ENCODE data around the gene RTN4RL2. TPM values are rescaled to one million over a fixed set of nuclear protein-coding genes. Genes with fewer than 3 reads are reported as not detected.
A peak's percentile ranks its signal among the peaks of the same experiment; 100 is the strongest.

The RTN4RL2 gene
- total and polyA plus RNA-seq, 9 donors, result 0.23 to 2.0 (median 0.68) TPM; not detected in 1

GRCh38 chr11:57501953-57502352, 41.6 kb downstream of the RTN4RL2 start:
- TF ChIP-seq POLR2A (IDR thresholded peaks at IDR 0.05) (no peak), EP300 (IDR thresholded peaks at IDR 0.05) (no peak), CTCF (IDR thresholded peaks at IDR 0.05) (no peak)
- no peaks in the 10 kb centered on the region for H3K27me3 ChIP-seq
- no peaks in the 10 kb centered on the region for H3K9me3 ChIP-seq
- intact Hi-C loops (cut with DNase I), result loop anchor here in 1 of 4 donors (2.0 kb wide), 1 partner anchor 29 kb away; the partner anchor contains the start of gene TIMM10
- DNase-seq, result no peak
- H3K4me1 ChIP-seq (ENCODE audit: insufficient read depth), result peaks cover 15% of the 10 kb centered on the region
- no peaks in the 10 kb centered on the region for H3K36me3 ChIP-seq
- WGBS, 3 donors, result 66 to 77% (median 70%) methylated on average over 4 of the region's 4 CpGs
- H3K27ac ChIP-seq, result peak overlapping the region in 1 of 2 donors; percentile 48
- no peak overlapping the region for H3K4me3 ChIP-seq

GRCh38 chr11:57502376-57502775, 42.0 kb downstream of the RTN4RL2 start:
- TF ChIP-seq POLR2A (IDR thresholded peaks at IDR 0.05) (no peak), CTCF (IDR thresholded peaks at IDR 0.05) (no peak), EP300 (IDR thresholded peaks at IDR 0.05) (no peak)
- DNase-seq, result no peak
- no peaks in the 10 kb centered on the region for H3K27me3 ChIP-seq
- H3K36me3 ChIP-seq, result no peaks in the 10 kb centered on the region
- H3K4me1 ChIP-seq (ENCODE audit: insufficient read depth), result peaks cover 15% of the 10 kb centered on the region
- no peak overlapping the region for H3K4me3 ChIP-seq
- no peaks in the 10 kb centered on the region for H3K9me3 ChIP-seq
- intact Hi-C loops (cut with DNase I), result no loop called here
- 94 to 98% (median 96%) methylated on average over 3 of the region's 3 CpGs for WGBS, 3 donors
- peak overlapping the region in 1 of 2 donors; percentile 48 for H3K27ac ChIP-seq

- DNase-seq, result no peak
Observed at GRCh38 chr11:57502870-57503269, 42.5 kb downstream of the RTN4RL2 start.

GRCh38 chr11:57504511-57504910, 44.2 kb downstream of the RTN4RL2 start:
- Histone ChIP-seq H3K9me3 (no peaks in the 10 kb centered on the region), H3K27ac (no peak overlapping the region), H3K4me3 (no peak overlapping the region), H3K4me1 (ENCODE audit: insufficient read depth) (peaks cover 13% of the 10 kb centered on the region), H3K27me3 (no peaks in the 10 kb centered on the region), H3K36me3 (no peaks in the 10 kb centered on the region)
- TF ChIP-seq CTCF (IDR thresholded peaks at IDR 0.05), result no peak
- TF ChIP-seq POLR2A (IDR thresholded peaks at IDR 0.05), result no peak
- no peak for TF ChIP-seq EP300 (IDR thresholded peaks at IDR 0.05)
- intact Hi-C loops (cut with DNase I), result no loop called here
- WGBS, 3 donors, result 90% methylated on average over 4 of the region's 4 CpGs
- no peak for DNase-seq

More at GRCh38 chr11:57502870-57503269, 42.5 kb downstream of the RTN4RL2 start:
- Histone ChIP-seq H3K4me1 (ENCODE audit: insufficient read depth) (peaks cover 15% of the 10 kb centered on the region), H3K36me3 (no peaks in the 10 kb centered on the region), H3K4me3 (no peak overlapping the region), H3K9me3 (no peaks in the 10 kb centered on the region), H3K27me3 (no peaks in the 10 kb centered on the region), H3K27ac (no peak overlapping the region)
- TF ChIP-seq POLR2A (IDR thresholded peaks at IDR 0.05) (no peak), CTCF (IDR thresholded peaks at IDR 0.05) (no peak), EP300 (IDR thresholded peaks at IDR 0.05) (no peak)
- intact Hi-C loops (cut with DNase I), result no loop called here

Measured in ovary (tissue), 9 donors.